Measurements from ENCODE around the gene ATP6V0B.
A peak's percentile ranks its signal among the peaks of the same experiment; 100 is the strongest.

ATP6V0B gene

GRCh38 chr1:43946236-43947060 lies 28.3 kb upstream of the ATP6V0B start, which contains the start of gene IPO13:
Gene IPO13, plus strand, starts transcription at chr1:43946950. Its CDS starts 651 bp downstream, at chr1:43947601.
- DNase-seq, result peak; percentile 95

- no peak for DNase-seq
Measured at GRCh38 chr1:43947061-43947873, 27.5 kb upstream of the ATP6V0B start.

- no peak for DNase-seq
Measured at GRCh38 chr1:43947874-43948437, 26.8 kb upstream of the ATP6V0B start.

- no peak for DNase-seq
Measured at GRCh38 chr1:43949678-43950077, 25.1 kb upstream of the ATP6V0B start.

GRCh38 chr1:43951021-43951985 lies 23.5 kb upstream of the ATP6V0B start:
- no peak for DNase-seq

- DNase-seq, result no peak
Measured at GRCh38 chr1:43952731-43953346, 21.9 kb upstream of the ATP6V0B start.

GRCh38 chr1:43953361-43953760 lies 21.4 kb upstream of the ATP6V0B start:
- no peak for DNase-seq

GRCh38 chr1:43954036-43954435 lies 20.7 kb upstream of the ATP6V0B start:
- DNase-seq, result no peak

GRCh38 chr1:43956234-43956633 lies 18.5 kb upstream of the ATP6V0B start:
- no peak for DNase-seq

GRCh38 chr1:43957407-43958040 lies 17.2 kb upstream of the ATP6V0B start:
- DNase-seq, result no peak

- no peak for DNase-seq
Measured at GRCh38 chr1:43958351-43959255, 16.2 kb upstream of the ATP6V0B start.

- DNase-seq, result no peak
Measured at GRCh38 chr1:43960798-43961197, 14.0 kb upstream of the ATP6V0B start.

GRCh38 chr1:43961692-43962091 lies 13.1 kb upstream of the ATP6V0B start:
- DNase-seq, result no peak

GRCh38 chr1:43962324-43962723 lies 12.4 kb upstream of the ATP6V0B start:
- DNase-seq, result no peak

- DNase-seq, result no peak
Measured at GRCh38 chr1:43963006-43963405, 11.8 kb upstream of the ATP6V0B start.

GRCh38 chr1:43963890-43964289 lies 10.9 kb upstream of the ATP6V0B start:
- no peak for DNase-seq

- no peak for DNase-seq
Measured at GRCh38 chr1:43965316-43965715, 9.4 kb upstream of the ATP6V0B start.

GRCh38 chr1:43968348-43968948 lies 6.3 kb upstream of the ATP6V0B start:
- DNase-seq, result no peak

- DNase-seq, result no peak
Measured at GRCh38 chr1:43969416-43969745, 5.4 kb upstream of the ATP6V0B start.
